DOHH2 (cell line): ENCODE data around the gene ELK4.

ENCODE experiments used
- H3F3A ChIP-seq: fragments of 200-600 bp; sonication (generic), shearing (Covaris generic); 2 replicates; pipeline ENCODE4 v1.6.0; 2016; ENCODE audit warnings: antibody characterized with exemption, mild to moderate bottlenecking; ENCODE audit not compliant: control insufficient read depth, insufficient read depth
- H3K27ac ChIP-seq: fragments of 200-600 bp; sonication (generic); 2 replicates; pipeline ENCODE4 v1.5.1; 2014; ENCODE audit warnings: low read depth, mild to moderate bottlenecking, low read length, moderate library complexity
- H3K27me3 ChIP-seq: fragments of 200-600 bp; sonication (generic); 2 replicates; pipeline ENCODE4 v1.6.1; 2014; ENCODE audit warnings: mild to moderate bottlenecking, low read length, mixed read lengths; ENCODE audit not compliant: control insufficient read depth
- H3K36me3 ChIP-seq: fragments of 200-600 bp; sonication (generic); 2 replicates; pipeline ENCODE4 v1.6.1; 2014; ENCODE audit warnings: mild to moderate bottlenecking, low read length, moderate library complexity, mixed read lengths; ENCODE audit not compliant: control insufficient read depth
- H3K4me1 ChIP-seq: fragments of 200-600 bp; sonication (generic); 2 replicates; pipeline ENCODE4 v1.6.1; 2014; ENCODE audit warnings: mild to moderate bottlenecking, low read length, mixed read lengths; ENCODE audit not compliant: control insufficient read depth
- H3K4me2 ChIP-seq: fragments of 200-600 bp; sonication (generic); 2 replicates; pipeline ENCODE4 v1.6.0; 2014; ENCODE audit warnings: mild to moderate bottlenecking, low read length, moderate library complexity
- H3K4me3 ChIP-seq: fragments of 200-600 bp; sonication (generic); 2 replicates; pipeline ENCODE4 v1.5.1; 2014; ENCODE audit warnings: mild to moderate bottlenecking, low read length, mixed read lengths
- H3K79me2 ChIP-seq: fragments of 200-600 bp; sonication (generic); 2 replicates; pipeline ENCODE4 v1.6.1; 2014; ENCODE audit warnings: mild to moderate bottlenecking, low read length, mixed read lengths; ENCODE audit not compliant: control insufficient read depth
- H3K9me2 ChIP-seq: fragments of 200-600 bp; sonication (generic); replicated peaks from 2 replicates; pipeline ENCODE4 v1.6.1; 2014; ENCODE audit warnings: mild to moderate bottlenecking, low read length, mixed read lengths; ENCODE audit not compliant: control insufficient read depth
- H3K9me3 ChIP-seq: fragments of 200-600 bp; sonication (generic); 2 replicates; pipeline ENCODE4 v1.6.1; 2014; ENCODE audit warnings: antibody characterized with exemption, low read length, mixed read lengths; ENCODE audit not compliant: control insufficient read depth, insufficient read depth
- H4K20me1 ChIP-seq: fragments of 200-600 bp; sonication (generic); 2 replicates; pipeline ENCODE4 v1.6.0; 2014; ENCODE audit warnings: low read depth, mild to moderate bottlenecking, antibody characterized with exemption, low read length, moderate library complexity; ENCODE audit not compliant: control insufficient read depth, insufficient read depth
- EZH2phosphoT487 ChIP-seq: fragments of 200-600 bp; sonication (generic); IDR thresholded peaks from 2 replicates; pipeline ENCODE4 v1.6.1; 2017; ENCODE audit warnings: borderline replicate concordance, mild to moderate bottlenecking, antibody characterized with exemption, low read length, moderate library complexity, mixed read lengths
- TF ChIP-seq, protein P1 (sequence below): fragments of 200-600 bp; sonication (generic); IDR thresholded peaks from one replicate; pipeline ENCODE4 v1.5.1; 2014; ENCODE audit warnings: antibody characterized with exemption, mild to moderate bottlenecking, low read depth, low read length; ENCODE audit not compliant: poor library complexity, severe bottlenecking

Gene ELK4

DNA sequence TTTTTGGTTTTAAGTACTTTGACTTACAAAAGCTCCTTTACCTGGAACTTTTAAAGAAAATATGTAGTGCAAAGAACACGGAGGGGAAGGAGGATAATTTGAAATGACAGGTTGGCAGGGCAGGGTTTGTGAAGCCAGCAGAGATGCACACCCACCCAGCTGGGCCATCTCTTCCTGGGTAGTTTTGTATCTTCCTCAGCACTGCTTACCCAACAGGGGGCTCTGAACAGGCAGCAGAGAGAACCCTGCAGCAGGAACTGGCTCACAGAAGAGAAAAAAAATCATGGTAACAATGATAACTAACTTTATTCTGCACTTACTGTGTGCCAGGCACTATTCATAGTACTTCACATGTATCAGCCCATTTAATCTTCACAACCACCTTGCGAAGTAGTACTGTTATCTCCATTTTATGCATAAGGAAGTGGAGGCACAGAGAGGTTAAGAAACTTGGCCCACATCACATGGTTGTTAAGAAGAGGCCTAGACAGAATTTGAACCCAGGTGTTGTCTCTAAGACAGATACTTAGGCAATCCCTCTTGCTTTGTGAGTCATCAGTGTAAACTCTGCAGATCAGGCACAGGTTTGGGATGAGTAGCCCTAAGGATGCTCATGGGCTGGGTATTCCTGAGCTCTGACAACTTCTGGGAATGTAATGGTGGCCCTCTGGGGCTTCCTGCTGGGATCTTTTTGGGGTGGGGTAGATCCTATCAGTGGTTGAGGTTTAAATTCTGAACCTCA, 60.8 kb downstream of the ELK4 start:
- H3K9me2 ChIP-seq = no peaks in the 10 kb centered on the region
- H3K4me1 ChIP-seq = no peaks in the 10 kb centered on the region
- H3K27me3 ChIP-seq = peaks cover 51% of the 10 kb centered on the region
- TF ChIP-seq, protein P1, sequence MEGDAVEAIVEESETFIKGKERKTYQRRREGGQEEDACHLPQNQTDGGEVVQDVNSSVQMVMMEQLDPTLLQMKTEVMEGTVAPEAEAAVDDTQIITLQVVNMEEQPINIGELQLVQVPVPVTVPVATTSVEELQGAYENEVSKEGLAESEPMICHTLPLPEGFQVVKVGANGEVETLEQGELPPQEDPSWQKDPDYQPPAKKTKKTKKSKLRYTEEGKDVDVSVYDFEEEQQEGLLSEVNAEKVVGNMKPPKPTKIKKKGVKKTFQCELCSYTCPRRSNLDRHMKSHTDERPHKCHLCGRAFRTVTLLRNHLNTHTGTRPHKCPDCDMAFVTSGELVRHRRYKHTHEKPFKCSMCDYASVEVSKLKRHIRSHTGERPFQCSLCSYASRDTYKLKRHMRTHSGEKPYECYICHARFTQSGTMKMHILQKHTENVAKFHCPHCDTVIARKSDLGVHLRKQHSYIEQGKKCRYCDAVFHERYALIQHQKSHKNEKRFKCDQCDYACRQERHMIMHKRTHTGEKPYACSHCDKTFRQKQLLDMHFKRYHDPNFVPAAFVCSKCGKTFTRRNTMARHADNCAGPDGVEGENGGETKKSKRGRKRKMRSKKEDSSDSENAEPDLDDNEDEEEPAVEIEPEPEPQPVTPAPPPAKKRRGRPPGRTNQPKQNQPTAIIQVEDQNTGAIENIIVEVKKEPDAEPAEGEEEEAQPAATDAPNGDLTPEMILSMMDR = no peak
- no peak for TF ChIP-seq EZH2phosphoT487
- no peak overlapping the region for H3K27ac ChIP-seq
- no peak overlapping the region for H3K4me2 ChIP-seq
- H3K36me3 ChIP-seq = no peaks in the 10 kb centered on the region
- H4K20me1 ChIP-seq = no peaks in the 10 kb centered on the region
- no peaks in the 10 kb centered on the region for H3K9me3 ChIP-seq
- H3F3A ChIP-seq = no peaks in the 10 kb centered on the region
- H3K4me3 ChIP-seq = no peak overlapping the region
- no peaks in the 10 kb centered on the region for H3K79me2 ChIP-seq

DNA sequence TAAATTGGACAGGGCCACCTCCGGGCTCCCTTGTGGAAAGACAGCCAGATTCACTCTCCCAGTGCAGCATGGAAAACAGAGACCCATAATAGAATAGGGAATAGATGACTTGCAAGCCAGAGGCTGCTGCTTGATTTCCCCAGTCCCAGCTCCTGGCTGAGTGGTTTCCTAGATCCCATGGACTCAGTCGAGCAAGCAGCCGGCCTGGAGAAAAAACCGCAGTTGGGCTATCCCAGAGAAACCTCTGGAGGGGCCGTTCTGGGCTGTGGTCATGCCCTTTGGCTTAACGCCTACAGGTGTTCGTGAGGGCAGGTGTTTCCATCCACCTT, 61.7 kb downstream of the ELK4 start:
- Histone ChIP-seq H3K4me2 (no peak overlapping the region), H3K4me3 (no peak overlapping the region), H4K20me1 (no peaks in the 10 kb centered on the region), H3K9me2 (no peaks in the 10 kb centered on the region), H3K36me3 (no peaks in the 10 kb centered on the region), H3K9me3 (no peaks in the 10 kb centered on the region), H3K79me2 (no peaks in the 10 kb centered on the region), H3K27me3 (peaks cover 55% of the 10 kb centered on the region), H3F3A (no peaks in the 10 kb centered on the region), H3K27ac (no peak overlapping the region), H3K4me1 (no peaks in the 10 kb centered on the region)
- TF ChIP-seq, protein P1 = no peak
- TF ChIP-seq EZH2phosphoT487 = no peak

DNA sequence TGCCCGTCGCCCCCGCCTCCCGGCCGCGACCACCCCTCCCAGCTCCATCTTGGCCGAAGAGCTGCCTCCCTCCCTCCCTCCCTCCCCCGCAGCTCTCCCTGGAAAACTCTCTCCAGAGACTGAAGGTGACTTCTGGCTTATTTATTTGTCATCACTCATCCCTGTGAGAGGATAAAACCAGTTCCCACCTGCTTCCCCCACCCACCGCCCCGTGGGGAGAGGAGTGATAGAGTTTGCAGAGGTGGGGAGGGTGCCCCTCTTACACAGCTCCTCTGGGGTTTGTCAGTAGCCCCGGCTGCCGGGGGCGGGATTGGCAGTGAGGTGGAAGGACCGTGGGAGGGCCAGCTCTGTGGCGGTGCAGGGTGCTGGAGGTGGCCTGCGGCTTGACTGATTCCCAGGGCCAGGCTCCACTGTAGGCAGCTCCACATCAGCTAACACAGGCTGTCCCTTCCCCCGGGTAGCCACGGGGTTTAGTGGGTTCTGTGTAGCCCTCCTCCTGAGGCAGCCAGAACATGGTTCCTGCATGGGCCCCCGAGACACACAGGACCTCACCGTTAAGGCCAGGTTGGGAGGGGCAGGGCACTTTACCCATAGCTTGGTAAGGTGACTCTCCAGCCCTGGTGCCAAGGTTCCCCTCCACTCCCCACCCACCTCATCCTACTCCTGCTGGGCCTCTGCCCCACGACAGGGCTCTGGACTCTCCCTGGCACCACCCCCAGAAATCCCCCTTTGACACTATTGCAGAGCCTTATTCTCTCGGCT, 62.2 kb downstream of the ELK4 start:
- no peak overlapping the region for H3K27ac ChIP-seq
- no peaks in the 10 kb centered on the region for H3K79me2 ChIP-seq
- no peak overlapping the region for H3K4me3 ChIP-seq
- H3K27me3 ChIP-seq = peaks cover 55% of the 10 kb centered on the region
- no peaks in the 10 kb centered on the region for H3K9me3 ChIP-seq
- no peaks in the 10 kb centered on the region for H3K9me2 ChIP-seq
- no peaks in the 10 kb centered on the region for H3K4me1 ChIP-seq
- TF ChIP-seq EZH2phosphoT487 = no peak
- TF ChIP-seq, protein P1 = no peak
- no peak overlapping the region for H3K4me2 ChIP-seq
- no peaks in the 10 kb centered on the region for H4K20me1 ChIP-seq
- H3F3A ChIP-seq = no peaks in the 10 kb centered on the region
- no peaks in the 10 kb centered on the region for H3K36me3 ChIP-seq
